Activated CD4-positive, alpha-beta T cell treated with anti-CD3 and anti-CD28 coated beads, Interleukin-2, Interleukin-4, amounts not matched to agents 100 ng/mL and 50 ng/mL, durations not matched to agents 16 hours and 8 hours (primary cell): ENCODE data around the gene ALDH6A1.
"Not testable (repeated sequence)": the region's sequence is repeated elsewhere in the genome, so short reads cannot be mapped to it uniquely, and the experiment has no call there.

ENCODE experiments used
- DNase-seq: peaks from one replicate; pipeline ENCODE4 v3.0.0-alpha.2; 2020; ENCODE audit warnings: low spot score

ALDH6A1 gene

GRCh38 chr14:74084277-74085046 lies at the start of gene ALDH6A1, which contains the start of gene LIN52:
Gene ALDH6A1, minus strand, starts transcription at chr14:74084453. Its CDS starts 59 bp downstream, at chr14:74084394.
Gene LIN52, plus strand, starts transcription at chr14:74084956. Its CDS starts 19 bp downstream, at chr14:74084975.
- peak; percentile 100 for DNase-seq

- no peak for DNase-seq
Observed at GRCh38 chr14:74127634-74128033, 43.4 kb upstream of the ALDH6A1 start.

GRCh38 chr14:74126315-74127013 lies 42.2 kb upstream of the ALDH6A1 start:
- DNase-seq = no peak

- not testable (repeated sequence) for DNase-seq
Observed at GRCh38 chr14:74125487-74125886, 41.2 kb upstream of the ALDH6A1 start.

GRCh38 chr14:74111395-74112216 lies 27.4 kb upstream of the ALDH6A1 start:
- DNase-seq = peak; percentile 51

GRCh38 chr14:74109369-74109768 lies 25.1 kb upstream of the ALDH6A1 start:
- DNase-seq = no peak

- no peak for DNase-seq
Observed at GRCh38 chr14:74105381-74105780, 21.1 kb upstream of the ALDH6A1 start.

GRCh38 chr14:74089251-74090020 lies 5.2 kb upstream of the ALDH6A1 start:
- DNase-seq = no peak

- peak; percentile 55 for DNase-seq
Observed at GRCh38 chr14:74085828-74086227, 1.6 kb upstream of the ALDH6A1 start.

GRCh38 chr14:74085047-74085637 lies 889 bp upstream of the ALDH6A1 start:
- DNase-seq = peak; percentile 66

- no peak for DNase-seq
Observed at GRCh38 chr14:74083784-74084276, 423 bp downstream of the ALDH6A1 start.

- DNase-seq = no peak
Observed at GRCh38 chr14:74083161-74083560, 1.1 kb downstream of the ALDH6A1 start.

- no peak for DNase-seq
Observed at GRCh38 chr14:74081491-74081890, 2.8 kb downstream of the ALDH6A1 start.

GRCh38 chr14:74080820-74081460 lies 3.3 kb downstream of the ALDH6A1 start:
- no peak for DNase-seq

- no peak for DNase-seq
Observed at GRCh38 chr14:74077401-74077800, 6.9 kb downstream of the ALDH6A1 start.

- no peak for DNase-seq
Observed at GRCh38 chr14:74065746-74066575, 18.3 kb downstream of the ALDH6A1 start.

- no peak for DNase-seq
Observed at GRCh38 chr14:74064883-74065282, 19.4 kb downstream of the ALDH6A1 start.

GRCh38 chr14:74064426-74064825 lies 19.8 kb downstream of the ALDH6A1 start:
- no peak for DNase-seq

- DNase-seq = no peak
Observed at GRCh38 chr14:74062809-74063150, 21.5 kb downstream of the ALDH6A1 start.
